Activated CD4-positive, alpha-beta memory T cell treated with anti-CD3 and anti-CD28 coated beads for 36 hours (primary cell): Measurements from ENCODE around the gene HSPB6. TPM values are rescaled to one million over a fixed set of nuclear protein-coding genes. Genes with fewer than 3 reads are reported as not detected.
A peak's percentile ranks its signal among the peaks of the same experiment; 100 is the strongest.
"Not testable (repeated sequence)": the region's sequence is repeated elsewhere in the genome, so short reads cannot be mapped to it uniquely, and the experiment has no call there.

Experiments
- CTCF ChIA-PET: fragments of 350-600 bp; sonication (Branson Sonifier 250); formaldehyde crosslinking; loops from one replicate; lab custom pipeline; 2021; ENCODE audit warnings: antibody characterized with exemption, inconsistent platforms; lab: Charles Lee
- POLR2A ChIA-PET: fragments of 350-600 bp; sonication (Branson Sonifier 250); formaldehyde crosslinking; loops from one replicate; lab custom pipeline; 2021; ENCODE audit warnings: antibody characterized with exemption; lab: Charles Lee
- DNase-seq: peaks from one replicate; pipeline ENCODE4 v3.0.0-alpha.2; 2020
- H3K27ac Mint-ChIP-seq: one replicate; pipeline ENCODE4 v1.8.0; 2021; ENCODE audit warnings: mixed read lengths
- H3K27me3 Mint-ChIP-seq: one replicate; pipeline ENCODE4 v1.8.0; 2021; ENCODE audit warnings: mixed read lengths
- H3K36me3 Mint-ChIP-seq: one replicate; pipeline ENCODE4 v1.8.0; 2021; ENCODE audit warnings: mixed read lengths
- H3K4me1 Mint-ChIP-seq: one replicate; pipeline ENCODE4 v1.8.0; 2021; ENCODE audit warnings: low read depth, mixed read lengths
- H3K4me3 Mint-ChIP-seq: one replicate; pipeline ENCODE4 v1.8.0; 2021; ENCODE audit warnings: mild to moderate bottlenecking, mixed read lengths
- H3K9me3 Mint-ChIP-seq: one replicate; pipeline ENCODE4 v1.8.0; 2021; ENCODE audit warnings: mixed read lengths
- intact Hi-C: fragments of 100-400 bp; cut with micrococcal nuclease; formaldehyde crosslinking; loops from one replicate; pipeline ENCODE4 v1.15.1; 2023
- total RNA-seq, 2 experiments: library from RNA; stranded (reverse); gene quantifications; one replicate each; pipeline ENCODE4 v1.2.3, GENCODE V29; 2021

HSPB6 gene, protein sequence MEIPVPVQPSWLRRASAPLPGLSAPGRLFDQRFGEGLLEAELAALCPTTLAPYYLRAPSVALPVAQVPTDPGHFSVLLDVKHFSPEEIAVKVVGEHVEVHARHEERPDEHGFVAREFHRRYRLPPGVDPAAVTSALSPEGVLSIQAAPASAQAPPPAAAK
- total RNA-seq = under 1 TPM; 0.36 to 0.53 TPM

DNA sequence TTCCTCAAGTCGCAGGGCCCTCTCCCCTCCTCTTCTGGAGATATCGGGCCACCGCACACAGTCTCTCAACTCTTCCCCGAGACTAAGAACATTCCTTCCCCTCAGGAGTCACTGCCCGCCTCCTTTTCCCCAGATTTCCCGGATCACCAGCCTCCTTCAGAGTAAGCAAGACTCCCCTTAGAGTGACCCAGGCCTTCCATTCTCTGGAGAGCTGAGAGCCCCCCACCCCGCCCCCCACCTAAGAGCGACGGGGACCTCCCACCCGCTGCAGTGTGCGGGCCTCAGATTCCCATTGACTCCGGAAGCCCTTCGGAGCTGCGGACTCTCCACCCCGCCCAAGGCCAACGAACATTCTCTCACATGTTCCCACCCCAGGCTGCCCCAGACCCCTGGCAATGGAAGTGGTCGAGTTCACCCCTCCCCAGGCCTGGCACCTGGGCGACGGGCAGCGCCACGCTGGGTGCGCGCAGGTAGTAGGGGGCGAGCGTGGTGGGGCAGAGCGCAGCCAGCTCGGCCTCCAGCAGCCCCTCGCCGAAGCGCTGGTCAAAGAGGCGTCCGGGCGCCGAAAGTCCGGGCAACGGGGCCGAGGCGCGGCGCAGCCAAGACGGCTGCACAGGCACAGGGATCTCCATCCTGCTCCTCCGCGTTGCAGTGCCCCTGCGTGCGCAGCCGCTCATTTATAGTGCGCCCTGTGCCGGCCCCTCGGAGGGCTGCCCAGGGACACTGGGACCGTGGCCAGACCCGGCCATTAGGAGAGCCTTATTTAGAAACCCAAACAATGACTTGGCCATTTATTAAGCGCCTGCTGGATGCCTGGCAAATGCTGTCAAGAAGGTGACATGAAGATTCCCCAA, at the start of gene HSPB6:
TSS of gene HSPB6 (minus strand) at position 653 of the 854 bp plus-strand sequence. CDS start at position 632, 21 bp downstream.
- intact Hi-C loops = loop anchor here (1.0 kb wide), 2 partner anchors 43 to 62 kb away; no protein-coding TSS in a partner anchor
- H3K27ac Mint-ChIP-seq = peak within 1 kb of the TSS; percentile 91

DNA sequence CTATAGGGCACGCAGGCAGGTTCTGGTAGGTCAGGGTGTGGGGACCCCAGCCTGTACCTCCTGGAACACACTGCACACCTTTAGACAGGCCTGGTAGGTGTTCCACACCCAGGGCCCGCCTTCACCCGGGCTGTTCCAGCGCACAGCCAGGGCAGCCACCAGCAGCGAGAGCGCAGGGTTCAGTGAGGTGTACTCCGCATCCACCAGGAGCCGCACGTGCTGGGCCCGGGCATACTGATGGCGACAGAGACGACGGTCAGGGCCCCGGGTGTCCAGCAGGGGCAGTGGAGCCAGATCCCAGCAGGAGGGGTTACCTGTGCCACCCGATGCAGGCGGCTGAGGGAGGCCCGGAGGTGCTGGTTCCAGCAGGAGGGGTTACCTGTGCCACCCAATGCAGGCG, 49.8 kb upstream of the HSPB6 start:
- ChIA-PET POLR2A (no interaction called here), CTCF (no interaction called here)
- intact Hi-C loops = no loop called here
- H3K27ac Mint-ChIP-seq = no peak overlapping the region
- no peak for DNase-seq
- peaks cover 6% of the 10 kb centered on the region for H3K4me1 Mint-ChIP-seq
- no peaks in the 10 kb centered on the region for H3K36me3 Mint-ChIP-seq
- no peak overlapping the region for H3K4me3 Mint-ChIP-seq
- H3K9me3 Mint-ChIP-seq = no peaks in the 10 kb centered on the region
- H3K27me3 Mint-ChIP-seq = no peaks in the 10 kb centered on the region

More for the DNA sequence above, at the start of gene HSPB6:
- CTCF ChIA-PET = interaction anchor here (0.6 to 1.0 kb wide), 5 partner anchors 8 to 174 kb away, joined by 3 to 4 read pairs (median 3); partner anchors contain the start of genes IGFLR1 and LIN37
- POLR2A ChIA-PET = interaction anchor here (1.4 to 1.5 kb wide), 2 partner anchors 8 to 16 kb away, joined by 3 to 5 read pairs; partner anchors contain the start of gene LIN37
- H3K9me3 Mint-ChIP-seq = no peaks in the 10 kb centered on the region
- peaks cover 21% of the 10 kb centered on the region for H3K36me3 Mint-ChIP-seq
- DNase-seq = no peak
- H3K4me3 Mint-ChIP-seq = peak within 1 kb of the TSS; percentile 88
- H3K27me3 Mint-ChIP-seq = no peaks in the 10 kb centered on the region
- H3K4me1 Mint-ChIP-seq = peaks cover 27% of the 10 kb centered on the region

DNA sequence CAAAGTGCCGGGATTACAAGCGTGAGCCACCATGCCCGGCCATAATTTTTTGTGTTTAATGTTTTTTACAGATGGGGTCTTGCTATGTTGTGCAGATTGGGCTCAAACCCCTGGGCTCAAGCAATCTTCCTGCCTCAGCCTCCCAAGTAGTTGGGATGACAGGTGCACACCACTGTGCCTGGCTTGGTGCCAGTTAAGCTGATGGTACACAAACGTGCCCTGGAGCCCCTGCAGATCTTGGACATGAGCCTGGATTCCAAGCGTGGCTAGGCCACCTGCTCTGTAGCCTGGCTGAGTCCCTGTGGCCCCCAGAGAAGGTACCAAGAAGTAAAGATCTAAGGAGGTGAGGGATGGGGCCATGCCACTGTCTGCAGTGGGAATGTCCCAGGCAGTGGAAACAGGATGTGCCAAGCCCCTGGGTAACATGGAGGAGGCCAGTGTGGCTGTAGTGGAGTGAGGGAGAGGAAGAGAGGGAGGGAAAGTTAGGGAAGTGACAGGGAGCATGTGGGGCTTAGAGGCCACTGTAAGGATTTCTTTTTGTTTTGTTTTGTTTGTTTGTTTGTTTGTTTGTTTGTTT, 48.8 kb upstream of the HSPB6 start:
- Mint-ChIP-seq H3K27me3 (no peaks in the 10 kb centered on the region), H3K4me1 (peaks cover 6% of the 10 kb centered on the region), H3K4me3 (no peak overlapping the region), H3K27ac (no peak overlapping the region), H3K9me3 (no peaks in the 10 kb centered on the region), H3K36me3 (no peaks in the 10 kb centered on the region)
- CTCF ChIA-PET = no interaction called here
- DNase-seq = no peak
- POLR2A ChIA-PET = no interaction called here
- intact Hi-C loops = no loop called here

DNA sequence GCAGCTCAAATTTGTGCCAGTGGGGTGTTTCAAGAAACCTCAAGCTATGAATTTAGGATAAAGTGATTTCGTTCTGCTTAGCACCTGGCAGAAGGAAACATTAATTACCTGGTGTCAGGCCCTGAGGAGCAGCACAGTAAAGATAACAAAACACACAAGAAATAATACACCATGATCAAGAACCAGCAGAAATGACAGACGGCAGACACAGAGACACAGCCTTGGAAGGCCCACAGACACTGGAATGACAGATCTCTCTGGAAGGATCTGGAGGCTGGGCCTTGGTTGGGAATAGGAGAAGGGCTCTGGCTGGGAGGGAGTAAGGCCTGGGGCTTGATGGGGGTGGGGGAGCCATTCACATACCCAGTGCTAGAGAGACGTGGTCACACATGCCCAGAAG, 45.0 kb upstream of the HSPB6 start:
- Mint-ChIP-seq H3K27ac (no peak overlapping the region), H3K4me1 (peaks cover 6% of the 10 kb centered on the region), H3K9me3 (no peaks in the 10 kb centered on the region), H3K27me3 (peaks cover 16% of the 10 kb centered on the region), H3K4me3 (no peak overlapping the region), H3K36me3 (no peaks in the 10 kb centered on the region)
- intact Hi-C loops = no loop called here
- POLR2A ChIA-PET = no interaction called here
- CTCF ChIA-PET = interaction anchor here (1.2 kb wide), 1 partner anchor 109 kb away, joined by 6 read pairs; no protein-coding TSS in a partner anchor
- no peak for DNase-seq

DNA sequence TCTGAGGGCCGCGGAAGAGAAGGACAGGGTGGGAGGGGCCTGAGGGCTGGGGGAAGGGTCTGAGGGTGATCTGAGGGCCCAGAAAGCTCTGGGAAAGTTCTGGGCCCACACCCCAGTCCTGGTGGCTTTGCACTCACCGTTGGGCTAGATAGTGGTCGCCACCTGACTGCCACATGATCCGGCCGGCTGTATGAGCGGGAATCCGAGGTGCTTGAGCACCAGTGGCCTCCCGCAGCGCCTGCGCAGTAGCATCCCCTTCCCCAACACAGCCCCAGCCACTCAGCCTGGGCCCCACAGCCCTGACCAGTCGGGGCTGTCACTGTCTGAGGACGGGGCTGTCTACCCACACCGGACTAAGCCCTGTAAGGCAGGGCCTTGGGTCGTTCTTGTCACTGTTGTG, 40.8 kb upstream of the HSPB6 start:
- Mint-ChIP-seq H3K36me3 (no peaks in the 10 kb centered on the region), H3K4me3 (no peak overlapping the region), H3K9me3 (no peaks in the 10 kb centered on the region), H3K4me1 (no peaks in the 10 kb centered on the region), H3K27me3 (peaks cover 27% of the 10 kb centered on the region), H3K27ac (no peak overlapping the region)
- CTCF ChIA-PET = no interaction called here
- peak; percentile 32 for DNase-seq
- POLR2A ChIA-PET = no interaction called here
- intact Hi-C loops = no loop called here

DNA sequence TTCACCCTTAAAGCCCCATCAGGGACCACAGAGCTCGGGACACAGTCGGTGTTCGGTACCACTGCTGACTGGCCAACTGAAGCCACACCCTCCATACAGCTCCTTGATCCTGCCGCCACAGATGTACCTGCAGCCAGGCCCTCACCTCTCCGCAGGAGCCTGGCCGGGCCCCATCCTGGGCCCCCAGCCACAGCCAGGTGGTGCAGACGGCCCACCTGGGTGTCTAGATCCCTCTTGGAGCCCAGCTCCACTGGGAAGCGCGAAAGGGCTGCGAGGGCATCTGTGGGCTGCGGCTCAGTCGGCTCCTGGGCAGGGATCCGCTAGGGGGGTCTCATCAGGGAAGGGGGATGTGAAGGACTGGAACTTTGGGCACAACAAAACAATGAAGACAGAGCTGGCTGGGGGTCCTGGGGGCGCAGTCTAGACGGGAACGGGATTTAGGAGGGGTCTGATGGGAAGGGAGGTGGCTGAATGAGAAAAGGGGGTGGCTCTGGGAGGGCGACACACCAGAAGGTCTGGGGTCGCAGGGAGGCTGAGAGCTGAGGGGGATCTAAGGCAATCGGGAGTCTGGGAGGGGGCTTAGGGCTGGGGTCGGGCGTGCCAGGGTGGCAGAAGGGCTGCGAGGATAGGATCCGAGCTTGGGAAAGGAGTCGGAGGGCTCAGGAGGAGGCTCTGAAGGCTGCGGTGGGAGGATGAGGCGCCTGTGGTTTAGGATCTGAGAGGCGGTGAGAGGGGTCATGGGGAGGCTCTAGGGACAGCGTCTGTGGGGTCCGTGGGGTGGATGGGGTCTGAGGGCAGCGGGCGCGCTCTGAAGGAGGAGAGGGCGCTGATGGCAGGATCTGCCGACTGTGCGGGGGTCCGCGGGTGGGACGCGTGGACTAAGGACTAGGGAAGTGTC, 40.1 kb upstream of the HSPB6 start:
- intact Hi-C loops = no loop called here
- Mint-ChIP-seq H3K27ac (no peak overlapping the region), H3K4me1 (no peaks in the 10 kb centered on the region), H3K36me3 (no peaks in the 10 kb centered on the region), H3K27me3 (peaks cover 27% of the 10 kb centered on the region), H3K9me3 (no peaks in the 10 kb centered on the region), H3K4me3 (no peak overlapping the region)
- CTCF ChIA-PET = no interaction called here
- POLR2A ChIA-PET = no interaction called here
- no peak for DNase-seq

DNA sequence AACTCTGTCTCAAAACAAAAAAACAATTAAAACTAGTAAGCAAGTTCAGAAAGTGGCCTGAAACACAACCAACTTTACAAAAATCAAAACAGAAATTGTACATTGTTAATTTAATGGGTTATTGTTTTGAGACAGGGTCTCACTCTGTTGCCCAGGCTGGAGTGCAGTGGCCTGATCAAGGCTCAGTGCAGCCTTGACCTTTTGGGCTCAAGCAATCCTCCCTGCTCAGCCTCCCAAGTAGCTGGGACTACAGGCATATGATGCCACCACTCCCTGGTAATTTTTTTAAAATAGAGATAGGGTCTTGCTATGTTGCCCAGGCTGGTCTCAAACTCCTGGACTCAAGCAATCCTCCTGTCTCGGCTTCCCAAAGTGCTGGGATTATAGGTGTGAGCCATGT, 38.7 kb upstream of the HSPB6 start:
- H3K36me3 Mint-ChIP-seq, intact Hi-C loops, H3K4me1 Mint-ChIP-seq, CTCF ChIA-PET, H3K9me3 Mint-ChIP-seq, H3K27ac Mint-ChIP-seq, POLR2A ChIA-PET, DNase-seq, H3K4me3 Mint-ChIP-seq: not testable (repeated sequence)
- H3K27me3 Mint-ChIP-seq = peaks cover 27% of the 10 kb centered on the region

DNA sequence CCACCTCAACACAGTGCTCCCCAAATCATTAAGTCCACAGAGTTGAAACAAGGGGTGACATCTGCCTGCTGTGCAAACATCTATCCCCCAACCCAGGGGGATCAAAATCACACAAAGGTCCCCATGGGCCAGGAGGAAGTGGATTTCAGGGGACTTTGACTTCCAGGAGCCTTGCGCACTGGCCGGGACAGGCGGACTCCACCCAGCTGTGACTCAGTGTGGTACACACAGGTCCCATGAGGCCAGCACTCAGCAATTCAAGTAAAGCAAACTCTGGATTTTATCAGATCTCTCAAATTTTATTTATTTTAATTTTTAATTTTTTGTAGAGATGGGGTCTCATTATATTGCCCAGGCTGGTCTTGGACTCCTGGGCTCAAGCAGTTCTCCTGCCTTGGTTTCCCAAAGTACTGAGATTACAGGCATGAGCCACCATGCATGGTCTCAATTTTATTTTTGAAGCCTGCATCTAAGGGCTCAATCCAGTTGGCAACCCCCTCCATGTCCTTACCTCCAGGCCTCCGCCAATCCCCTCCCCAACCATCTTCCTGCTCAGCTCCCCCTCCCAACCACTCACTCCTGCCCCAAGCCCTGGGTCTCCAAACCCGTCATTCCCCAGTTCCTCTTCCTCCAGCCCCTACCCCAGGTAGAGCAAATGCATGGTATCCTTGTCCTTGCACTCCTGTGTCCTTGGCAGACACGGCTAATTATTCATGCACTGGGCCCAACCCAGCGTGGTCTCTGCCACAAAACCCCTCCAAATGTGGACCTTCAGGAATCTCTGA, 36.7 kb upstream of the HSPB6 start:
- Mint-ChIP-seq H3K27me3 (peaks cover 23% of the 10 kb centered on the region), H3K4me3 (no peak overlapping the region), H3K36me3 (no peaks in the 10 kb centered on the region), H3K27ac (no peak overlapping the region), H3K9me3 (no peaks in the 10 kb centered on the region), H3K4me1 (no peaks in the 10 kb centered on the region)
- intact Hi-C loops = no loop called here
- POLR2A ChIA-PET = no interaction called here
- CTCF ChIA-PET = no interaction called here
- no peak for DNase-seq

DNA sequence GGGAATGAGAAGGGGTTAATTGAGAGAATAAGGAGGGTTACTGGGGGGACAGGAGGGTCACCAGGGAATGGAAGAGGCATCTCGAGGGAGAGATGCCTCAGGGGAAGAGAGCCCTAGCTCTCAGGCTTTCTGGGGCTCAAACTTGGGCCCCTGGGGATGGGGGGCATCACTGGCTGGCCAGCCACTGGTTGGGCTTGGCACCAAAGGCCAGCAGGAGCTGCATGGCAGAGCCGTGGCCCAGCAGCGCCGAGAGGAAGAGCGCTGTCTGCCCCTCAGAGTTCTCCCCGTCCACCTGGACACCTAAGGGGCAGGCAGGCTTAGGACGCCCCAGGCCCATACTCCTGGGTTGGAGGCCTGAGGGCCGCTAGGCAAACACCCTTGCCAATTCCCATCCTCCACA, 36.1 kb upstream of the HSPB6 start:
- no peaks in the 10 kb centered on the region for H3K36me3 Mint-ChIP-seq
- CTCF ChIA-PET = no interaction called here
- no peaks in the 10 kb centered on the region for H3K4me1 Mint-ChIP-seq

DNA sequence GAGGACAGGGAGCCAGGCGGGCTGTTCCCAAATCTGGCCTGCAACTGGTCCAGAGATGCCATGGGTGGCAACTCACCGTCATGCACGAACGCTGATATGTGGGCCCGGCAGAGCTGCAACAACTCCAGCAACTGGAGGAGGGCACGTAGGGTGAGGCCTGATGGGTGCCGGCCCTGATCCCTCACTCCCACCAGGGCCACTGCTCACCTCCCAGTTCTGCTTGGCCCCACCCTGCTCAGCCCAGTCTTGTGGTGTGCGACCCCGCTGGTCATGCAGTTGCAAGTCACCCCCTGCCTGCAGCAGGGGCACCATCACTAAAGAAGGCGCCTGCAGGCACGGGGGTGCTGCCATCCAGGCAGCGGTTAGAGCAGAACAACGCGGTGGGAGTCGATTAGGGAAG, 35.5 kb upstream of the HSPB6 start:
- Mint-ChIP-seq H3K27ac (no peak overlapping the region), H3K9me3 (no peaks in the 10 kb centered on the region), H3K36me3 (no peaks in the 10 kb centered on the region), H3K4me1 (no peaks in the 10 kb centered on the region), H3K27me3 (peaks cover 15% of the 10 kb centered on the region), H3K4me3 (no peak overlapping the region)
- ChIA-PET POLR2A (no interaction called here), CTCF (no interaction called here)
- DNase-seq = no peak
- intact Hi-C loops = no loop called here

More for the DNA sequence above, 36.1 kb upstream of the HSPB6 start:
- DNase-seq = no peak
- POLR2A ChIA-PET = no interaction called here
- no peaks in the 10 kb centered on the region for H3K9me3 Mint-ChIP-seq
- no peak overlapping the region for H3K4me3 Mint-ChIP-seq
- H3K27ac Mint-ChIP-seq = no peak overlapping the region
- intact Hi-C loops = no loop called here
- peaks cover 20% of the 10 kb centered on the region for H3K27me3 Mint-ChIP-seq

DNA sequence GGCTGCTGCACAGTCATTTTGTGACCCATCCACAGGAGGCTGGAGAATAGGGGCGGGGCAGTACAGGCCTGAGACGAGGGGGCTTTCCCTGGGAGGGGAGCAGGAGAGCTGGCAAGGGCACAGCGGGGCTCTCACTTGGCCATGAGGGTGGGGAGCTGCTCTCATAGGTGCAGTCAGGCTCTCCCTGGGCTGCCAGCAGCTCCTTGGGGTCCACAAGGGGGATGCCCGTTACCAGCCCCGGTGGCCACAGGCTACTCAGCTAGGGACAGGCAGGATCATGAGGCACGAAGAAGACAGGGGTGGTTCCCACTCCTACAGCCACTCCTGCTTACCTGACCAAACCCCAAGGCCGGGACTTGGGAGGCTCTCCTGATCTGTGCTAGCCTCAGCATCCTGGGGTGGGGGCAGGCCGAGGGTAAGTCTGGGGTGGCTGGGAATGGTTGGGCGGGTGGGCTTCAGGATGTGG, 35.0 kb upstream of the HSPB6 start:
- CTCF ChIA-PET = no interaction called here

More for the DNA sequence above, 35.0 kb upstream of the HSPB6 start:
- peaks cover 11% of the 10 kb centered on the region for H3K27me3 Mint-ChIP-seq
- no peaks in the 10 kb centered on the region for H3K36me3 Mint-ChIP-seq
- H3K27ac Mint-ChIP-seq = no peak overlapping the region
- no peak for DNase-seq
- intact Hi-C loops = no loop called here
- no peak overlapping the region for H3K4me3 Mint-ChIP-seq
- no peaks in the 10 kb centered on the region for H3K4me1 Mint-ChIP-seq
- no peaks in the 10 kb centered on the region for H3K9me3 Mint-ChIP-seq
- POLR2A ChIA-PET = no interaction called here
